GM19467 (cell line): ENCODE measurements around the gene CD83.
"Not testable (repeated sequence)": the region's sequence is repeated elsewhere in the genome, so short reads cannot be mapped to it uniquely, and the experiment has no call there.

ENCODE experiments used
- ATAC-seq: cut with Tn5 transposase; IDR thresholded peaks from one replicate; pipeline ENCODE4 v1.9.1; 2021; ENCODE audit warnings: mild to moderate bottlenecking, moderate library complexity; ENCODE audit not compliant: unreplicated experiment

The CD83 gene

DNA sequence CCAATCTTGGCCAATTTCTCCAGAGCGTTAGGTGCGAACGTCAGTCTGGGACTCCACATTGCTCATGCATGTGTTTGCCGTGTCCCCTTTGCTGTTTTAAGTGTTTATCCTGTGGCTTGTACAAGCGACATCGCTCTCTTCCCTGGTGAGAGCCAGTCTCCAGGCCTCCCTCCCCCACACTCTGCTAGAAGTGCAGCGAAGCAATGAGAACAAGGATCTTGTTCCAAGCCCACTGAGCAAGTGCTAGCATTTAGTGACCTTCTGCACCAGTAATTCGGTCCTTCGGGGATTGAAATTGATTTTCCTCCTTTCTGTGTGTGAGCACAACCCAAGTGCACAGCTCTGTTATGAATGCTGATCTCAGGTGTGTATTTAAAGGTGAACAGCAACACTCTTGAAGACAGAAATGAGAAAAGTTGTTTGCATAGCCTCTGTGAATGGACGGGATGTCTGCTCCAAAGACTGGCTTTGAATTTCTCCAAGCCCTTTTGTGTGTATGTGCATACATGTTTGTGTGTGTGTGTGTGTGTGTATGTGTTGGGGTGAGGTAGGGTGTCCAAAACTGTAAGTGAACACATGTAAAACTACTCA, 29.0 kb downstream of the CD83 start:
- no peak for ATAC-seq

DNA sequence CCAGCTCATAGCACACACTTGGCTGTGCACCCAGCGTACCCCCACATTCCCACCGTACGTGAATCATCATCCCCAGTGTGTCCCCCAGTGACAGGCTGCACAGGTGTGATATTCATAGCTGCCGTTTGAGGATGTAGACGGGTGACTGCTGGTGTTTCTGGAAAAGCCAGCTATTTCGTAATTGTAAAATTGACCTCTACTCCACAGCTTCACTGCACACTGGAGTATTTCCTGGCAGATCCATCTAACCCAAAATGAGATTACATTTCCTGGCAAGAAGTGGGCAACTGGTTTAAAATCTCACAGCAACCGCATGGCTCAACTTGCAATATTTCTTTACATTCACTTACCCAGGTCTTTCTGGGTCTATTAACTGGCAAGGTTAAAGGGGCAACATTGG, 30.3 kb downstream of the CD83 start:
- ATAC-seq, result no peak

DNA sequence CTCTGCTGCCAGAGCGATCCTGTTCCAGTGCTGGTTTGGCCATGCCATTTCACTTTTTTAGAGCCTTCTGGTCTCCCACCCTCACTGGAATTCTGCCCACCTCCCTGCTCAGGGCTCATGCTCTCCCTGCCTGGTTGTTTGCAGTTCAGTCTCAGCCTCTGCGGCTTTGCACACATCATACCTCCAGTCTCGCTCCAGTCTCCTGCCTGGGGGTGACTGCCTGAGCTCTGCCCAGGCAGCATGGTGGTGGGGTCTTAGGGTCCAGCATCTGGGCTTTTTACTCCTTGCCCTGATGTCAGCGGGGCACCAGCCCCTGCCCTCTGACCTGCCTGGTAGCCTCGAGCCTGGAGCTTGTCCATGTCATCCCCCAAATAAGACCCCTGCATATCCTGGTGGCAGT, 30.9 kb downstream of the CD83 start:
- ATAC-seq, result no peak

DNA sequence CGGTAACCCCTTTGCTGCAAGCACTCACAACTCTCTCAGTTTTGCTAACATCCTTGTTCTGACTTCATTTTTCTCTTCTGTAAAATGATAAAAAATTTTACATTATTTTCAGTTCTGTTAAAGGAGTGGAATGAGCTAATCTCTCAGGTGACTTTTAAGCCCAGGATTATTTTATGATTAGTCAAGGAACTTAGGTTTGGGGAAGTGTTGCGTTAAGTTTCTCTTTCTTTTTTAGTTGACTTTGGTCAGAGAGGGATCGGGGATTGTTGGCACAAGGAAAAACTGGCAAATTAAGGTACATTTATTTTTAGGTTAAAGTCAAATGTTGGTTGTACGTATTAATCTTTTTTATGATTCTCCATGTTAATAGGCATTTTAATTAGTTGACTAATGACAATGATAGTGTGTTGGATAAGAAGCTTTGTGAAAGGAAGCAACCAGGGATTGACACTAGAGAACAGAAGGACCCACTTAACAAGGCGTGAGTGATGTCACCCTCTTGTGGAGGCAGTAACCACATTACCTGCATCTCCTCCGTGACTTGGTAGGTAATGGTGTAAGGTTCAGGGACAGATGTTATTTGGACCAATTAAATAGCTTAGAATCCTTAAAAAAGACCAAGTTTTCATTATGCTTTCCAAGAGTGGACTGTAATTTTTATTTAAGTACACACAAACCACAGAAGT, 31.6 kb downstream of the CD83 start:
- ATAC-seq, result no peak

DNA sequence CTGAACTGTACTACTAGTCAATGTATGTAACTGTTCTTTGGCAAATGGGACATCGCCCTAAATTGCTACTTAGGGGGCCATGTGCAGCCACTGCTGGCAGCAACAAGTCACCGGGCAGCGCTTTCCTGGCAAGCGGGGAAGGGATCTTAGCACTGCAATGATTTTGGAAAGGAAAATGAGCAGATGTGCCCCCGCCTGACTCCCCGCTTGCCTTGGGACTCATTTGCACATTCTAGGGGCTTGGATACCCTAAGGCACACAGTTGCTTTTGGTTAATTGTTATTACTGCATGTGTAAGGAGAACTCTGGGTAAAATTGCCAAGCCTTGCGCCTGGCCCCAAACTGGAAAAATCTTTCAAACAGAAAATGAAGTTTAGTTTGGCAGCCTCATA, 32.2 kb downstream of the CD83 start:
- ATAC-seq, result no peak

DNA sequence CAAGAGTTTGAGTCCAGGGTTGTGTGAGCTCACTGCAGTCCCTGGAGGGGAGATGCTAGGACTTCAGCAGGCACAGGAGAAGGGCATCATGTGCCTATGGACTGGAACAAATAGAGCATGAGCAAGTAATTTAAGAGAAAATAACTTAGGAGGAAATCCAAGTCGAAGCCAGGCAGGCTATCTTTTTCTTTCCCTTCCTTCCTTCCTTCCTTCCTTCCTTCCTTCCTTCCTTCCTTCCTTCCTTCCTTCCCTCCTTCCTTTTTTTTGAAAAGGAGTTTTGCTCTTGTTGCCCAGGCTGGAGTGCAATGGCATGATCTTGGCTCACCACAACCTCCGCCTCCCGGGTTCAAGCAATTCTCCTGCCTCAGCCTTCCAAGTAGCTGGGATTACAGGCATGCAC, 33.7 kb downstream of the CD83 start:
- ATAC-seq, result not testable (repeated sequence)

DNA sequence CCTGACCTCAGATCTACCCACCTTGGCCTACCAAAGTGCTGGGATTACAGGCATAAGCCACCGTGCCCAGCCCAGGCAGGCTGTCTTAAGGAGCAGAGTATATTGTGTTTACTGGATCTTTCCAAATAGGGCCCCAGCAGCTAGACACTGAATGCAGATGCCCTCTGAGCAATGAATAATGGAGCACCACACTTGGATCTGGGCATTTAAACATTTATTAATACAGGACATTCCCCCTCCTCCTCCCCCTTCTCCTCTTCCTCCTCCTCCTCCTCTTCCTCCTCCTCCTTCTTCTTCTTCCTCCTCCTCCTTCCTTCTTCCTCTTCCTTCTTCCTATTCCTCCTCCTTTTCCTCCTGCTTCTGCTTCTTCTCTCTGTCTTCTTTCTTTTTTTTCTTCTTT, 34.2 kb downstream of the CD83 start:
- no peak for ATAC-seq

DNA sequence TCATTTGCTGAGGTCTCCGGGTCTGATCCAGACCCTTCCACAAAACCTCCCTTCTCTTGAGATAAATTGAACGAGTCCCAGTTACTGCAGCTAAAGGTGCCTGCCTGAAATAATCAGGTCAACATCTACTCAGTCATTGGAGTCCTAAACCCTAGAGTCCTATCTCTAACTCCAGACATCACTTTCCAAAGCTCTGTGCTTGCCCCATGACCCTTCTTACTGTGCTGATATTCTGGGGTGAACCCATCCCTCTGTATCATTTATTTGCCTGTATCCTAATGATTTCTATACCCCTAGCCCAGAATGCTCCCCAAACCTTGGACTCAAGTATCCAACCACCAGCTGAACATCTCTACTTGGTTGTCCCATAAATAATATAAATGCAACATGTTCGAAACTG, 35.7 kb downstream of the CD83 start:
- no peak for ATAC-seq

DNA sequence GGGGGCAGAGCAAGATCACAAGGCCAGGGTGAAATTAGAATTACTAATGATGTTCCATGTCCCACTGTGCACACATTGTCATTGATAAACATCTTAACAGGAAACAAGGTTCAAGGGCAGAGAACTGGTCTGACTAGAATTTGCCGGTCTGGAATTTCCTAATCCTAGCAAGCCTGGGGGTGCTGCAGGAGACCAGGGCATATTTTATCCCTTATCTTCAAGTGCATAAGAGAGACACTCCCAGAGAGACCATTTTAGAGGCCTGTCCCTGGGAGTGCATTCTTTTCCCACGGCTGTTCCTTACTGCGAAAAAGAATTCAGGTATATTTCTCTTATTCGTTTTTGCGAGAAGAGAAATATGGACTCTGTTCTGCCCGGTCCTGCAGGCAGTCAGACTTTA, 41.5 kb downstream of the CD83 start:
- ATAC-seq, result no peak

DNA sequence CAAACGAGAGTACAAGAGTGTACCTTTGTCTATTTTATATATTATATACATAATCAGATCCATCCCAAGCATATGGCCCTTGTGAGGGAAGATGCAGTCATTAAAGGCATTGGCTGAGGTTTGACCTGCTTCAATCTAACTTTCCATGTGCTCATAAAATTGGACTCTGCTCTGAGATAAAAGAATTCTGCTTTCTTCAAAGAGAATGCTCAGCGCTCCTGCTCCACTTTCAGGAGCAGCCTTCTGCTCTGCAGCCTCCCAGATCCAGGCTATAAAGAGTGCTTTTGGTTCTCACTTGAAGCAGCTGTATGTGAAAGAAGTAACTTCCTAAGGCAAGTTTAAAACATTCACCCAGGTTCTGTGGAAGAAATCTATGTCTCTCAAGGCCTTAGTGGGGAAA, 45.3 kb downstream of the CD83 start:
- ATAC-seq, result no peak

DNA sequence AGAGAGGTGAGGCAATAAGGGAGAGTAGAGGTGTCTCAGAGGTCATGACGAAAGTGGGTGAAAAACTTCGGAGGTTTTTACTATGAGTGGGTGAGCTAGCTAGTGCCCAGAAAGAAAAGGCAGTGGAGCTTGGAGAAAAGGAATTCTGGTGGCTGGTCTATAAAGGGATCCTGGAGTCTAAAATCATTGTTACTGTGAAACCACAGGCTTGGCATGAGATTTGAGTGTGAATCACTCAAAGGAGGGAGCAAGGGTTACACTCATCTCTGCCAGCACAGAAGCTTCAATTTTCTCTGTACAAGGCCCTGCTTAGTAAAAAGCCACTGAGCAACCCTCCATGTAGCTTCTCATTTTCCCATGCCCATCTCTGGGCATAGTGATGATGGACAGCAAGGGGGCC, 47.5 kb downstream of the CD83 start:
- ATAC-seq, result no peak

DNA sequence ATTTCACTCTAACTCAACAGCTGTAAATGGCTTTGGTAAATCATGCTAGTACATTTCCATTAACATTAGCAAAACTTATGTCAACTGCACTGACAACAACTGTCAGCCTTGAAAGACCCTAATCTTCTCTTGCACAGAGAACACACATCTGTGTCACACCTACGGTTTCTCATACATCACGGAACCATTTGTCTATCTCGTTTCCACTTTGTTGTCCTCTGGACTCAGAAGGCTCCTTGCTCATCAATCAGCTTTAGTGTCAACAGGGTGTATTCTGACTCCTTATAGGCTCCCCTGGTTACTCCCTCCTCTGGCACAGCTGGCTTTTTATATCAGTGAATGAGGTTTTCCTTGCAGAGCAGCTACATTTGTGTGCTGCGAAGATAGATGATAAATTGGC, 49.3 kb downstream of the CD83 start:
- ATAC-seq, result no peak

DNA sequence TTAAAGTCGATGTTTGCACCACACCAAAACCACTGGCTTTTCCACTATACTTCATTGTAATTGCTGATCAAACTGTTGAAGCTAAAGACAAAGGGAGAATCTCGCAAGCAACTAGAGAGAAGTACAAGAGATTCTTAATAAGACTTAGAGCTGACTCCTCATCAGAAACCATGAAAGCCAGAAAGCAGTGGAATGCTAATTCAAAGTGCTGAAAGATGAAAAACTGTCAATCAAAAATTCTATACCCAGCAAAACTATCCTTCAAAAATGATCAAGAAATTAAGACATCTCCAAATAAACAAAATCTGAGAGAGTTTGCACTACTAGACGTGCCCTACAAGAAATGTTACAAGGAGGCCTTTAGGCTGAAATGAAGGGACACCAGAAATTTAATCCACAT, 52.6 kb downstream of the CD83 start:
- ATAC-seq, result no peak

DNA sequence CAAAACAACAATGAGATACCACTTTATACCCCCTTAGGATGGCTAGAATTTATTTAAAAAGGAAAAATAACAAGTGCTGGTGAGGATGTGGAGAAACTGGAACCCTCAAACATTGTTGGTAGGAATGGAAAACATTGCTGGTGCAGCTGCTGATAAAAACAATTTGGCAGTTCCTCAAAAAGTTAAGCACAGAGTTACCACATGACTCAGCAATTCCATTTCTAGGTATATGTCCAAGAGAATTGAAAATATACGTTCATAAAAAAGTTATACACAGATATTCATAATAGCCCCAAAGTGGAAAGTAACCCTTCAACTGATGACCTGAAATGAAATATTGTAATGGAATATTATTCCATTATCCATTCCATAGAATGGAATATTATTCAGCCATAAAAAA, 55.0 kb downstream of the CD83 start:
- ATAC-seq, result no peak

DNA sequence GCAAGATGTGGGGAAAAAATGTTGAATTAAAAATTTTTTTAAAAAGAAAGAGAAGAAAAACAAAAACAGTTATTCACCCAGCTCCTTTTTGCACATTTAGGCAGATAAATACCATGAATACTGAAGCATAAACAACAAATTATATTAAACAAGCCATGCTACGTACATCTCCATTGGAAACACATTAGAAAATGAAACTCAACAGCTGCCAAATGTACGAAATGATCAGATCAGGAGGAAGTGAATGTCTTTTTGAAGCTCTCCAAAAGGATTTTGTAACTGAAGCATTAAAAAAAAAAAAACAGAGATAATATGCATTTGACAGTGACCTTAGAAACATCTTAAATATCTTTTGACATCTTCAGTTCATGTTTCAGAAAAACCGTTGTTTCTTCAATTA, 56.7 kb downstream of the CD83 start:
- ATAC-seq, result no peak

DNA sequence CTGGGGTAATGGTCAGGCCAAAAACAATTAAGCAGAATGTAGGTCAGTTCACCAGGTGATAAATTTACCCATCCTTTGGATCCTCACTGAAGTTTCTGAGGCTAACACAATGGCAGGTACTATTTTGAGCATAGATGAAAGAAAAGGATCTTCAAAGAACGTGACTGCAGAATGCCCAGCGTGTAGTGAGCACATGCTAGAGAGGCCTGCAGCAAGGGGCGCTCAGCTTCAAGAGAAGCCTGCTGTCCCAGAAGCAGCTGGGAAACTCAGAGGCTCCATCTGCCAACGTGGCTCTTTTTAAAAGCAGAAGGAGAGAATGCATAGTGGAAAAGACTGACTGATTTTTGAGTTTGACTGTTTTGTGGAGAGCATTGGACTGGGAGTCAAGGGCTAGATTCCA, 57.4 kb downstream of the CD83 start:
- no peak for ATAC-seq

DNA sequence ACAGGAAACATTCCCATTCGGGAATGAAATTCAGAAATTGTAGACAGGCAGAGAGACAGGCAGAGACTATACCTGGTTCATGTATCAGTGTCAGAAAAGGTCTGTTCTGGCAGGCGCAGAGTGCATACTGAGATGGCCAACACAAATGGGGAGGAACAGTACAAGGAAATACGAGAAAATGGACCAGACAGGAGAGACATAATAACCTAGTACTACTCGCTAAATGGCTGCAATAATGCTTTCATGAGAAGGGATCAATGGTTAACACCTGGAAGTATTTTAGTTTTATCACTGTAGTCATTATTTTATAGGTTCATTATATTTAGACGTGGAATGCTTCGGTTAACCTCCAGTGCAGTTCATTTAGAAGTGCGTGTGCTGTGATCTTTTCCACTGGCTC, 58.9 kb downstream of the CD83 start:
- ATAC-seq, result no peak

DNA sequence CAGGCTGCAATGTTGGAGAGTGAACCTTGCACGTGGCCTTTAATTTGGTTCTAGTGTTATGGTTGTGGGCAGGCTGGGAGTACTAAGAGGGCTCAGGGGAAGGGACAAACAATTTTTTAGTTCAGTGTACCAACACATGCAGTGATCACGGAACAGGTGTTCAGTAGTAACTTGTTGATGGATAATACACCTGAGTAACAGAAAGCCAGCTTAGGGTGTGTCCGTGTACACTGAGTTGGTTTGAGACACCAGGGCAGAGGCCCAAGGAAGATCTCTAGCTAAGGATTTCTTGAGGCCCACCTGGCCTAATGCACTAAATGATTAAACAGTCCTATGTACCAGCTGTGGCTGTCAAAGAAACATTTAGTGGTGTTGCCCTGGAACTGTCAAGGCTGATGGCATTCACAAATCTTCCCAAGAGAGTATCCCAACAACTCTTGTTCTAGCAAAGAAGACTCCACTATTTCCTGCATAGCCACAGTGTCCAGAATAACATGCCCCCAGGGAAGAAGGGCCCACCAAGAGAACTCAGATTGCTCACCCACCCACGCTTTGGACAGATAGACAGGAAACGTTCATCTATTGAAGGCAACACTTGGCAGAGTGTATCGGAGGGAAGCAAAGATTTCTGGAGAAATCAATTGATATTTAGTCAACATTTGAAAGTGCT, 60.0 kb downstream of the CD83 start:
- ATAC-seq, result no peak

DNA sequence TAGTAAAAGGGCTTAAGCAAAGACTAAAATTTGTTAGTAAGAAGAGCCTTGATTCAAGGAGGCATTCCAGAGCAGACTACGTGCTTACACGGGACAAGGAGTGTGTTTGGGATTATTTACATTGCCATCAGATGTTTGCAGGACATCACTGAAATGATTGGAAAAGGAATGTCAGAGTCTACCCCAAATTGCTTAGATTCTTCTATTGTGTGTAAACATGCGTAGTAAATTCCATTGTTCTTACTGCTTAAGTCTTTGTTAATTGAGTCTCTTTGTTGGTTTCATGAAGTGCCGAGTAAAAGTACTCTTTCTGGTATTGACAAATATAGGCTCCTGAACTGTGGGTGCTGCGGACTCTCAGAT, 60.5 kb downstream of the CD83 start:
- no peak for ATAC-seq

DNA sequence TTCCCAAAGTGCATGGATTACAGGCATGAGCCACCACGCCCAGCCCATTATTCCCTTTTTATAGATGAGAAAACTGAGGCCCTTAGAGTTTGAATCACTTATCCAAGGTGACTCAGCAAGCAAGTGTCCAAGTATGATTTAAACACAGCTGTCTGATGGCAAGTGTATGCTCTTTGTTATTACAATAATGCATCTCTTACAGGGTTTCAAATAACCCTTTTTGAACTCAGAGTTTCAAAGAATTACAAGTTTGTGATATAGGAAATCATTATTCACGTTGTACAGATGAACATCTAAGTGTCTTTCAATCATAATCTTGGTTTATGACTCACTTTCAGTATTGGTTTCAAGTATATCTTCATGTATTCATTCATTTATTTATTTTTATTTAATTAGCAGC, 63.0 kb downstream of the CD83 start:
- no peak for ATAC-seq

DNA sequence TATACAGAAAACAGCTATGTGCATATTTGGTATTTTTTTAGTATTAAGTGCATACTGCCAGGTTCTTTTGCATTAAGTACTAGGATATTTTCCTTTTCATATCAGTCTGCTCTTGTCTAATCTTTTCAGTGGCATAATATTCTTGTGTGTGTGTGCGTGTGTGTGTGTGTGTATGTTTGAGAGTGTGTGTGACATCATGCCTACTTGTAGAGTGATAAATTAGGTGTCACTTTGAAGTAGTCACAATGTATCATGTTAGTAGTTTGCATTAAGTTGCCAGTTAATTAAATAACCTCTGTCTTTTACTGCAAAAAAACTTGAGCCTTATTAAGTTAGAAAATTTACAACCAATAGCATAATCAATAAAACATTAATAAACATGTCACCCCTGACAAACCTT, 65.3 kb downstream of the CD83 start:
- ATAC-seq, result no peak
